NT2/D1 (cell line): ENCODE measurements around the gene TMEM50B.
"Not testable (repeated sequence)": the region's sequence is repeated elsewhere in the genome, so short reads cannot be mapped to it uniquely, and the experiment has no call there.

Experiments
- DNase-seq: peaks from one replicate; pipeline ENCODE4 v3.0.0-alpha.2; 2011; ENCODE audit warnings: low read depth, low spot score
- H3K27me3 ChIP-seq: 2 replicates; pipeline ENCODE4 v1.6.0; 2011; ENCODE audit warnings: mild to moderate bottlenecking; ENCODE audit not compliant: insufficient read length, insufficient read depth
- H3K36me3 ChIP-seq: 2 replicates; pipeline ENCODE4 v1.6.1; 2011; ENCODE audit warnings: mild to moderate bottlenecking, low read length, mixed read lengths; ENCODE audit not compliant: insufficient read depth, insufficient read length
- H3K4me1 ChIP-seq: 2 replicates; pipeline ENCODE4 v1.5.1; 2011; ENCODE audit not compliant: insufficient read depth, insufficient read length
- H3K4me3 ChIP-seq: 2 replicates; pipeline ENCODE4 v1.5.1; 2011; ENCODE audit warnings: low read depth; ENCODE audit not compliant: insufficient read length
- H3K9ac ChIP-seq: 2 replicates; pipeline ENCODE4 v1.6.0; 2011; ENCODE audit warnings: low read depth; ENCODE audit not compliant: insufficient read length
- H3K9me3 ChIP-seq: 2 replicates; pipeline ENCODE4 v1.5.1; 2011; ENCODE audit warnings: mild to moderate bottlenecking, low read length; ENCODE audit not compliant: insufficient read depth
- SUZ12 ChIP-seq: IDR thresholded peaks from 2 replicates; pipeline ENCODE4 v1.6.1; 2011; ENCODE audit not compliant: insufficient read length, insufficient read depth; ENCODE audit errors: extremely low read depth
- YY1 ChIP-seq: IDR thresholded peaks from 2 replicates; pipeline ENCODE4 v1.6.1; 2011; ENCODE audit not compliant: insufficient read length, insufficient read depth
- ZNF274 ChIP-seq: IDR thresholded peaks from 2 replicates; pipeline ENCODE4 v1.6.1; 2011; ENCODE audit warnings: mild to moderate bottlenecking, low read depth, low read length

The TMEM50B gene

GRCh38 chr21:33510826-33511225 lies 31.1 kb upstream of the TMEM50B start:
- no peak for TF ChIP-seq YY1
- no peak overlapping the region for H3K9ac ChIP-seq
- H3K27me3 ChIP-seq = no peaks in the 10 kb centered on the region
- no peak for DNase-seq
- H3K9me3 ChIP-seq = no peaks in the 10 kb centered on the region
- no peak overlapping the region for H3K4me3 ChIP-seq
- H3K36me3 ChIP-seq = peaks cover 95% of the 10 kb centered on the region
- no peaks in the 10 kb centered on the region for H3K4me1 ChIP-seq

DNA sequence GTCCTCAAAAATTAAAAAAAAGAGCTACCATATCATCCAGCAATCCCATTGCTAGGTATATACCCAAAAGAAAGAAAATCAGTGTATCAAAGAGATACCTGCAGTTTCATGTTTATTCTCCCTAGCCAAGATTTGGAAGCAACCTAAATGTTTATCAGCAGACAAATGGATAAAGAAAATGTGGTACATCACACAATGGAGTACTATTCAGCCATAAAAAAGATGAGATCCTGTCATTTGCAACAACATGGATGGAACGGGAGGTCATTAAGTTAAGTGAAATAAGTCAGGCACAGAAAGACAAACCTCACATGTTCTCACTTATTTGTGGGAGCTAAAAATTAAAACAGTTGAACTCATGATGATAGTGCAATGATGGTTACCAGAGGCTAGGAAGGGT lies 27.2 kb upstream of the TMEM50B start:
- H3K36me3 ChIP-seq = peaks cover 91% of the 10 kb centered on the region

GRCh38 chr21:33505833-33506232 lies 26.1 kb upstream of the TMEM50B start:
- TF ChIP-seq ZNF274 = no peak
- TF ChIP-seq YY1 = no peak
- TF ChIP-seq SUZ12 = no peak
- no peaks in the 10 kb centered on the region for H3K4me1 ChIP-seq
- H3K9me3 ChIP-seq = no peaks in the 10 kb centered on the region
- DNase-seq = no peak
- no peak overlapping the region for H3K9ac ChIP-seq
- H3K4me3 ChIP-seq = no peak overlapping the region
- no peaks in the 10 kb centered on the region for H3K27me3 ChIP-seq
- peaks cover 88% of the 10 kb centered on the region for H3K36me3 ChIP-seq

More for the DNA sequence above, 27.2 kb upstream of the TMEM50B start:
- H3K4me3 ChIP-seq, H3K9ac ChIP-seq, H3K9me3 ChIP-seq, H3K4me1 ChIP-seq, DNase-seq, H3K27me3 ChIP-seq: not testable (repeated sequence)

- Histone ChIP-seq H3K9ac (no peak overlapping the region), H3K4me1 (peaks cover 10% of the 10 kb centered on the region), H3K27me3 (no peaks in the 10 kb centered on the region), H3K9me3 (no peaks in the 10 kb centered on the region), H3K4me3 (no peak overlapping the region), H3K36me3 (peaks cover 4% of the 10 kb centered on the region)
- DNase-seq = no peak
- no peak for TF ChIP-seq SUZ12
- TF ChIP-seq ZNF274 = no peak
- TF ChIP-seq YY1 = no peak
Observed at GRCh38 chr21:33496345-33496744, 16.6 kb upstream of the TMEM50B start.

DNA sequence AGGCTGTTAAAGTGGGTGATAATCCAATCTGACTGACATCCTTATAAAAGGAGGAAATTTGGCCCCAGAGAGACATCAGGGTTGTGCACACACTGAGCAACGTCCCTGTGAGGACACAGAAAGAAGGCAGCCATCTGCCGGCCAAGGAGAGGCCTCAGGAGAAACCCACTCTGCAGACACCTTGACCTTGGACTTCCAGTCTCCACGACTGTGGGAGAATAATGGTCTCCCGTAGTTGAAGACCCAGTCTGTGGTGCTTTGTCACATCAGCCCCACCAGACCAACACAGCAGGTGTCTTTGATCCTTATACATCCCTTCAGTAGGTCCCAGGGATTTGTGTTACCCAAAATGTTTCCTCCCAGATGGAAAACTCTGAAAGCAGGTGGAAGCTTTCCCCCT lies 16.0 kb upstream of the TMEM50B start:
- Histone ChIP-seq H3K9ac (no peak overlapping the region), H3K9me3 (no peaks in the 10 kb centered on the region), H3K36me3 (no peaks in the 10 kb centered on the region), H3K4me3 (no peak overlapping the region), H3K27me3 (no peaks in the 10 kb centered on the region), H3K4me1 (peaks cover 10% of the 10 kb centered on the region)
- DNase-seq = no peak
- TF ChIP-seq YY1 = no peak
- no peak for TF ChIP-seq SUZ12
- no peak for TF ChIP-seq ZNF274

- H3K36me3 ChIP-seq = no peaks in the 10 kb centered on the region
- no peaks in the 10 kb centered on the region for H3K9me3 ChIP-seq
- no peak overlapping the region for H3K4me3 ChIP-seq
- no peak for TF ChIP-seq YY1
- TF ChIP-seq ZNF274 = no peak
- TF ChIP-seq SUZ12 = no peak
- H3K9ac ChIP-seq = no peak overlapping the region
- peaks cover 10% of the 10 kb centered on the region for H3K4me1 ChIP-seq
- no peaks in the 10 kb centered on the region for H3K27me3 ChIP-seq
- DNase-seq = no peak
Observed at GRCh38 chr21:33493756-33494155, 14.0 kb upstream of the TMEM50B start.

- Histone ChIP-seq H3K4me1 (peaks cover 10% of the 10 kb centered on the region), H3K36me3 (no peaks in the 10 kb centered on the region), H3K9ac (no peak overlapping the region), H3K27me3 (no peaks in the 10 kb centered on the region), H3K9me3 (no peaks in the 10 kb centered on the region), H3K4me3 (no peak overlapping the region)
- no peak for DNase-seq
- TF ChIP-seq YY1 (no peak), SUZ12 (no peak), ZNF274 (no peak)
Observed at GRCh38 chr21:33492571-33492970, 12.8 kb upstream of the TMEM50B start.

- TF ChIP-seq SUZ12 (no peak), YY1 (peak; percentile 24)
- H3K4me1 ChIP-seq = peaks cover 6% of the 10 kb centered on the region
Observed at GRCh38 chr21:33491373-33492102, 11.8 kb upstream of the TMEM50B start, which contains the start of gene DNAJC28. TSS of gene DNAJC28 (minus strand) at chr21:33491716. CDS start at chr21:33489393, 2,323 bp downstream.

More at GRCh38 chr21:33491373-33492102, 11.8 kb upstream of the TMEM50B start, which contains the start of gene DNAJC28:
- Histone ChIP-seq H3K27me3 (no peaks in the 10 kb centered on the region), H3K4me3 (peak within 1 kb of the TSS; percentile 74), H3K9me3 (no peaks in the 10 kb centered on the region), H3K36me3 (no peaks in the 10 kb centered on the region), H3K9ac (peak within 1 kb of the TSS; percentile 86)
- peak; percentile 97 for DNase-seq
